Activated CD4-positive, alpha-beta T cell treated with anti-CD3 and anti-CD28 coated beads, Interleukin-2, amount 10 ng/mL, durations not matched to agents 7 days and 5 days (primary cell): Measurements from ENCODE around the gene SHB. TPM values are rescaled to one million over a fixed set of nuclear protein-coding genes. Genes with fewer than 3 reads are reported as not detected.
A peak's percentile ranks its signal among the peaks of the same experiment; 100 is the strongest.

Experiments used
- CTCF ChIA-PET: fragments of 350-600 bp; sonication (Branson Sonifier 250); formaldehyde crosslinking; loops from one replicate; lab custom pipeline; 2021; ENCODE audit warnings: antibody characterized with exemption; lab: Charles Lee
- POLR2A ChIA-PET: fragments of 350-600 bp; sonication (Branson Sonifier 250); formaldehyde crosslinking; loops from one replicate; lab custom pipeline; 2021; ENCODE audit warnings: antibody characterized with exemption; lab: Charles Lee
- DNase-seq: peaks from one replicate; pipeline ENCODE4 v3.0.0-alpha.2; 2020
- H3K27ac Mint-ChIP-seq: one replicate; pipeline ENCODE4 v1.8.0; 2021; ENCODE audit warnings: mild to moderate bottlenecking, moderate library complexity, mixed read lengths
- H3K27me3 Mint-ChIP-seq: one replicate; pipeline ENCODE4 v1.8.0; 2021; ENCODE audit warnings: mixed read lengths
- H3K36me3 Mint-ChIP-seq: one replicate; pipeline ENCODE4 v1.8.0; 2021; ENCODE audit warnings: low read depth, mixed read lengths
- H3K4me1 Mint-ChIP-seq: one replicate; pipeline ENCODE4 v1.8.0; 2021; ENCODE audit warnings: mixed read lengths
- H3K4me3 Mint-ChIP-seq: one replicate; pipeline ENCODE4 v1.8.0; 2021; ENCODE audit warnings: mild to moderate bottlenecking, moderate library complexity, mixed read lengths
- H3K9me3 Mint-ChIP-seq: one replicate; pipeline ENCODE4 v1.8.0; 2021; ENCODE audit warnings: mixed read lengths
- total RNA-seq, 2 experiments: library from RNA; stranded (reverse); gene quantifications; one replicate each; pipeline ENCODE4 v1.2.3, GENCODE V29; 2021

SHB gene
- total RNA-seq, 2 experiments from 2014 or later, result not detected

DNA sequence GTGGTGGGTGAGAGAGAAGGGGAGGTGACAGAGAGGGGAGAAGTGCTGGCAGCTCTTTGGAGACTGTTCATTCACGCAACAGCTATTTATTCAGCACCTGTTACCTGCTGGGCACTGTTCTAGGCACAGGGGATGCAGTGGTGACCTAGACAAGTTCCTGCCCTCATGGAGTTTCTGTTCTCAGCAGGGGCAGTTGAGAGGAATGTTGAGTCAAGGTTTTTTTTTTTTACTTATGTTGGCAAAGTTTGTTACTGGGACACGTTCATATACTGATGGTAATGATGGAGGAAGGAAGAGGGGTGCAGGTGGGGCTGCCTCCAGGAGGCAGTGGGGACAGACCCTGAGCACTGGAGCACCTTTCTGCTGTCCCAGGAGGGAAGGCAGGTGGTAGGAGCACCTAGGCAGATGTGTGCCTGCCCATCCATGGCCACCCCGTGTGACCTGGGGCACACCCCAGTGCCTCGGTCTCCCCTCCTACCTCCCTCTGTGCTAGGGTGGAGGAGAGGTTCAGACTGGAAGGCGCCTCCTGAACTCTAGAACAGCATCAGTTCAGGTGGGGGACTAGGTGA lies 115.7 kb downstream of the SHB start:
- CTCF ChIA-PET, result interaction anchor here (0.7 kb wide), 1 partner anchor 173 kb away, joined by 4 read pairs; no protein-coding TSS in a partner anchor

GRCh38 chr9:37952731-37953130 lies 116.3 kb downstream of the SHB start:
- Mint-ChIP-seq H3K4me1 (peaks cover 13% of the 10 kb centered on the region), H3K27me3 (no peaks in the 10 kb centered on the region), H3K4me3 (no peak overlapping the region), H3K9me3 (no peaks in the 10 kb centered on the region), H3K27ac (no peak overlapping the region), H3K36me3 (no peaks in the 10 kb centered on the region)
- CTCF ChIA-PET, result interaction anchor here (0.7 kb wide), 1 partner anchor 173 kb away, joined by 4 read pairs; no protein-coding TSS in a partner anchor
- DNase-seq, result no peak
- POLR2A ChIA-PET, result no interaction called here

More for the DNA sequence above, 115.7 kb downstream of the SHB start:
- DNase-seq, result no peak
- Mint-ChIP-seq H3K27ac (peak overlapping the region; percentile 55), H3K4me1 (peaks cover 13% of the 10 kb centered on the region), H3K9me3 (no peaks in the 10 kb centered on the region), H3K4me3 (no peak overlapping the region), H3K27me3 (no peaks in the 10 kb centered on the region), H3K36me3 (no peaks in the 10 kb centered on the region)
- POLR2A ChIA-PET, result no interaction called here

DNA sequence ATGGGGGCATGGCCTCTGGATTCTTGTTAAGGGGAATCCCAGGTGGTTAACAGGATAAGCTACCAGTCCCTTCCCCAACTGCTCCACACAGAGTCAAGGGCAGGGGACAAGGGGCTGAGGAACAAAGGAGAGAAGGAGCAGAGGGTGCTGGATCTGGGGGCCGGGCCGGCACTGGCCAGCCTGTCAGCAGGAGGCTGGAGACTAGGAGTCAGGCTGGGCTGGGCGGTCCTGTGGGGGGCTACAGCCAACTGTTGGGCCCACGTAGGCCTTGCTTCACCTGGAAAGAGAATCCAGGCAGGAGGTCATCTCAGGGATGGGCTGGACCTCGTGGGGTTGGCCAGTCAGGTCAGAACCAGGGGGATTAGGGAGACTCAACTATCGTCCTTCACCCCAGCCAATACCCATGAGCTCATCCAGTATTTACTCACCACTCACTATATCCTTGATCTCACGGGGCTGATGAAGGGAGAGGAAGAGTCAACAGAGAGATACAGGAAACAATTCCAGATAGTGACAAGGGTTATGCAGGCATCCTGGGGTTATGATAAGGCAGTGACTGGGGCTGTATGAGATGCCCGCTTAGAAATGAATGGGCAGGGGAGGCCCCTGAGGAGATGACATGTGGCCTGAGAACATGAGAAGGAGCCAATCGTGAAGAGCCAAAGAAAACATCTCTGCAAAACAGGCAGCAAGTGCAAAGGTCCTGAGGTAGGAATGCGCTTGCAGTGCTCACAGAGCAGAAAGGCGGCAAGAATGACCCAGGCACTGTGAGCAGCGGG lies 117.2 kb downstream of the SHB start:
- peaks cover 13% of the 10 kb centered on the region for H3K4me1 Mint-ChIP-seq
- POLR2A ChIA-PET, result no interaction called here

GRCh38 chr9:37950561-37950960 lies 118.5 kb downstream of the SHB start:
- Mint-ChIP-seq H3K27ac (no peak overlapping the region), H3K4me3 (no peak overlapping the region), H3K9me3 (no peaks in the 10 kb centered on the region), H3K36me3 (no peaks in the 10 kb centered on the region), H3K4me1 (peaks cover 13% of the 10 kb centered on the region), H3K27me3 (no peaks in the 10 kb centered on the region)
- DNase-seq, result no peak
- CTCF ChIA-PET, result no interaction called here
- POLR2A ChIA-PET, result no interaction called here

More for the DNA sequence above, 117.2 kb downstream of the SHB start:
- H3K4me3 Mint-ChIP-seq, result no peak overlapping the region
- no peak for DNase-seq
- no peaks in the 10 kb centered on the region for H3K9me3 Mint-ChIP-seq
- H3K36me3 Mint-ChIP-seq, result no peaks in the 10 kb centered on the region
- CTCF ChIA-PET, result interaction anchor here (1.0 kb wide), 1 partner anchor 10 kb away, joined by 3 read pairs; no protein-coding TSS in a partner anchor
- H3K27ac Mint-ChIP-seq, result no peak overlapping the region
- H3K27me3 Mint-ChIP-seq, result no peaks in the 10 kb centered on the region

GRCh38 chr9:37949576-37949975 lies 119.5 kb downstream of the SHB start:
- Mint-ChIP-seq H3K27me3 (no peaks in the 10 kb centered on the region), H3K4me1 (peaks cover 13% of the 10 kb centered on the region), H3K4me3 (no peak overlapping the region), H3K36me3 (no peaks in the 10 kb centered on the region), H3K9me3 (no peaks in the 10 kb centered on the region), H3K27ac (no peak overlapping the region)
- ChIA-PET CTCF (interaction anchor here (0.6 kb wide), 2 partner anchors 12 to 100 kb away, joined by 3 read pairs; no protein-coding TSS in a partner anchor), POLR2A (no interaction called here)
- no peak for DNase-seq

GRCh38 chr9:37948417-37948980 lies 120.5 kb downstream of the SHB start:
- no peaks in the 10 kb centered on the region for H3K9me3 Mint-ChIP-seq
- H3K27ac Mint-ChIP-seq, result no peak overlapping the region
- H3K4me1 Mint-ChIP-seq, result peaks cover 6% of the 10 kb centered on the region
- CTCF ChIA-PET, result interaction anchor here (0.6 kb wide), 1 partner anchor 204 kb away, joined by 3 read pairs; no protein-coding TSS in a partner anchor
- POLR2A ChIA-PET, result no interaction called here
- no peak for DNase-seq
- H3K4me3 Mint-ChIP-seq, result no peak overlapping the region
- H3K36me3 Mint-ChIP-seq, result no peaks in the 10 kb centered on the region
- no peaks in the 10 kb centered on the region for H3K27me3 Mint-ChIP-seq

GRCh38 chr9:37947977-37948376 lies 121.0 kb downstream of the SHB start:
- ChIA-PET CTCF (no interaction called here), POLR2A (no interaction called here)
- H3K27me3 Mint-ChIP-seq, result no peaks in the 10 kb centered on the region
- no peaks in the 10 kb centered on the region for H3K36me3 Mint-ChIP-seq
- H3K27ac Mint-ChIP-seq, result no peak overlapping the region
- H3K9me3 Mint-ChIP-seq, result no peaks in the 10 kb centered on the region
- peaks cover 2% of the 10 kb centered on the region for H3K4me1 Mint-ChIP-seq
- no peak overlapping the region for H3K4me3 Mint-ChIP-seq
- DNase-seq, result no peak

DNA sequence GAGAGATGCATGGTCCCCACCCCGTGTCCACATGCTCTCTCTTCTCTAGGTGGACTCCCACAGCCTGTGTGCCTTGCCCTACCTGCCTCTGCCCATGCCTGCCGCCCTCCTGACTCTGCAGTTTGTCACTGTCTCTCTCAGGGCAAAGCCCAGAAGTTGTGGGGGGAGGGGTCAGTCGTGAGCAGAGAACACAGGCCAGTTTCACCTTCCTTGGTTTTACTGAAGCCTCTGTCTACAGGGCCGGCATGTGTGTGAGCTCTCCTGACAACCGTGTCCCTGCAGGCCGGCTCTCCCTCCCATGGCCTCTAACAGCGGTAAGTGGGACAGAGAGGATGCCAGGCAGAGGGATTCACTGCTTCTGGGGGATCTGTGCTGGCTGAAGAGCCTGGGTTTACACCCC lies 121.6 kb downstream of the SHB start:
- DNase-seq, result no peak
- H3K27me3 Mint-ChIP-seq, result no peaks in the 10 kb centered on the region
- no peaks in the 10 kb centered on the region for H3K4me1 Mint-ChIP-seq
- no peaks in the 10 kb centered on the region for H3K36me3 Mint-ChIP-seq
- no peak overlapping the region for H3K27ac Mint-ChIP-seq
- no peak overlapping the region for H3K4me3 Mint-ChIP-seq
- H3K9me3 Mint-ChIP-seq, result no peaks in the 10 kb centered on the region
- ChIA-PET CTCF (no interaction called here), POLR2A (no interaction called here)

DNA sequence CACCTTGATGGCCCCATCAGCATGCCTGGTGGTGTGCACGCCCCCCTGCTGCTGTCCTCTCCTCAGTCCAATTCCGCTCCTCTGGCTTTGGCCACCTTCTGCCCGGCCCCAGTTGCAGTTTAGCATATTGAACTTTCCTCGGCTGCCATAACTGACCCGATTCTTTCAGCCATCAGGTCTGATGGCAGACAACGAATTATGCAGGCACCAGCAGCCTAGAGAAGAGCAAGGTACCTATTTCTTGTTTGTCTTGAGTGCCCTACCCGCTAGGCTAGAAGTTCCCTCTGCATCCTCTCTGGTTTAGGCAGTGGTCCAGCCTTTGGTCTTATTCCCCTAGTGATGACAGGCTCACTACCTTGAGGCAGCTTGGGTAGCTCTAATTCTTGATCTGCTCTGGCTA lies 122.1 kb downstream of the SHB start:
- Mint-ChIP-seq H3K4me1 (no peaks in the 10 kb centered on the region), H3K27me3 (no peaks in the 10 kb centered on the region), H3K4me3 (no peak overlapping the region), H3K36me3 (no peaks in the 10 kb centered on the region), H3K9me3 (no peaks in the 10 kb centered on the region), H3K27ac (no peak overlapping the region)
- no peak for DNase-seq
- ChIA-PET POLR2A (no interaction called here), CTCF (no interaction called here)

- Mint-ChIP-seq H3K36me3 (no peaks in the 10 kb centered on the region), H3K27me3 (no peaks in the 10 kb centered on the region), H3K4me3 (no peak overlapping the region), H3K4me1 (no peaks in the 10 kb centered on the region), H3K27ac (no peak overlapping the region), H3K9me3 (no peaks in the 10 kb centered on the region)
- ChIA-PET POLR2A (no interaction called here), CTCF (interaction anchor here (1.6 kb wide), 1 partner anchor 114 kb away, joined by 3 read pairs; no protein-coding TSS in a partner anchor)
- no peak for DNase-seq
These were observed 123.0 kb downstream of the SHB start for GRCh38 chr9:37946041-37946440.

- Mint-ChIP-seq H3K27ac (no peak overlapping the region), H3K27me3 (no peaks in the 10 kb centered on the region), H3K36me3 (no peaks in the 10 kb centered on the region), H3K4me3 (no peak overlapping the region), H3K9me3 (no peaks in the 10 kb centered on the region), H3K4me1 (no peaks in the 10 kb centered on the region)
- POLR2A ChIA-PET, result no interaction called here
- DNase-seq, result no peak
- CTCF ChIA-PET, result interaction anchor here (0.9 to 1.6 kb wide), 3 partner anchors 10 to 116 kb away, joined by 3 read pairs; no protein-coding TSS in a partner anchor
These were observed 124.2 kb downstream of the SHB start for GRCh38 chr9:37944671-37945481.

- DNase-seq, result no peak
- no peaks in the 10 kb centered on the region for H3K4me1 Mint-ChIP-seq
- H3K27ac Mint-ChIP-seq, result no peak overlapping the region
- POLR2A ChIA-PET, result no interaction called here
- no peak overlapping the region for H3K4me3 Mint-ChIP-seq
- H3K9me3 Mint-ChIP-seq, result no peaks in the 10 kb centered on the region
- CTCF ChIA-PET, result interaction anchor here (0.9 kb wide), 1 partner anchor 10 kb away, joined by 3 read pairs; no protein-coding TSS in a partner anchor
- no peaks in the 10 kb centered on the region for H3K27me3 Mint-ChIP-seq
- H3K36me3 Mint-ChIP-seq, result no peaks in the 10 kb centered on the region
These were observed 124.8 kb downstream of the SHB start for GRCh38 chr9:37944266-37944650.
